ENCODE data around the gene KDM2A.

The KDM2A gene

GRCh38 chr11:67095214-67095507 lies 23.9 kb upstream of the KDM2A start:
- Histone ChIP-seq H2AFZ (ENCODE audit: low read length, unreplicated experiment) (no peak overlapping the region), H3K4me1 (ENCODE audit: control insufficient read depth, insufficient read depth, low read length, unreplicated experiment) (no peaks in the 10 kb centered on the region), H3K4me3 (ENCODE audit: low read depth, low read length) (no peak overlapping the region), H3K27me3 (ENCODE audit: insufficient read depth, low read length) (no peaks in the 10 kb centered on the region), H3K27ac (ENCODE audit: low read depth, low read length) (no peak overlapping the region), H3K36me3 (ENCODE audit: insufficient read depth, low read length) (no peaks in the 10 kb centered on the region), H3K79me2 (ENCODE audit: control insufficient read depth, insufficient read depth, low read length, unreplicated experiment) (no peaks in the 10 kb centered on the region)

GRCh38 chr11:67098799-67099429 lies 20.1 kb upstream of the KDM2A start:
- Histone ChIP-seq H3K79me2 (ENCODE audit: control insufficient read depth, insufficient read depth, low read length, unreplicated experiment) (no peaks in the 10 kb centered on the region), H3K4me3 (ENCODE audit: low read depth, low read length) (no peak overlapping the region), H3K27ac (ENCODE audit: low read depth, low read length) (no peak overlapping the region), H3K4me1 (ENCODE audit: control insufficient read depth, insufficient read depth, low read length, unreplicated experiment) (no peaks in the 10 kb centered on the region), H3K36me3 (ENCODE audit: insufficient read depth, low read length) (no peaks in the 10 kb centered on the region), H3K27me3 (ENCODE audit: insufficient read depth, low read length) (no peaks in the 10 kb centered on the region), H2AFZ (ENCODE audit: low read length, unreplicated experiment) (no peak overlapping the region)

GRCh38 chr11:67099831-67100324 lies 19.2 kb upstream of the KDM2A start:
- H2AFZ ChIP-seq (ENCODE audit: low read length, unreplicated experiment): no peak overlapping the region
- no peaks in the 10 kb centered on the region for H3K36me3 ChIP-seq (ENCODE audit: insufficient read depth, low read length)
- no peaks in the 10 kb centered on the region for H3K79me2 ChIP-seq (ENCODE audit: control insufficient read depth, insufficient read depth, low read length, unreplicated experiment)
- no peak overlapping the region for H3K4me3 ChIP-seq (ENCODE audit: low read depth, low read length)
- no peak overlapping the region for H3K27ac ChIP-seq (ENCODE audit: low read depth, low read length)
- no peaks in the 10 kb centered on the region for H3K27me3 ChIP-seq (ENCODE audit: insufficient read depth, low read length)
- H3K4me1 ChIP-seq (ENCODE audit: control insufficient read depth, insufficient read depth, low read length, unreplicated experiment): no peaks in the 10 kb centered on the region

- Histone ChIP-seq H3K4me1 (ENCODE audit: control insufficient read depth, insufficient read depth, low read length, unreplicated experiment) (no peaks in the 10 kb centered on the region), H2AFZ (ENCODE audit: low read length, unreplicated experiment) (no peak overlapping the region), H3K36me3 (ENCODE audit: insufficient read depth, low read length) (no peaks in the 10 kb centered on the region), H3K27ac (ENCODE audit: low read depth, low read length) (no peak overlapping the region), H3K79me2 (ENCODE audit: control insufficient read depth, insufficient read depth, low read length, unreplicated experiment) (no peaks in the 10 kb centered on the region), H3K27me3 (ENCODE audit: insufficient read depth, low read length) (no peaks in the 10 kb centered on the region), H3K4me3 (ENCODE audit: low read depth, low read length) (no peak overlapping the region)
Measured at GRCh38 chr11:67102664-67103063, 16.4 kb upstream of the KDM2A start.

GRCh38 chr11:67105964-67106363 lies 13.1 kb upstream of the KDM2A start:
- no peak overlapping the region for H2AFZ ChIP-seq (ENCODE audit: low read length, unreplicated experiment)
- H3K79me2 ChIP-seq (ENCODE audit: control insufficient read depth, insufficient read depth, low read length, unreplicated experiment): no peaks in the 10 kb centered on the region
- H3K27ac ChIP-seq (ENCODE audit: low read depth, low read length): no peak overlapping the region
- H3K4me3 ChIP-seq (ENCODE audit: low read depth, low read length): no peak overlapping the region
- H3K36me3 ChIP-seq (ENCODE audit: insufficient read depth, low read length): no peaks in the 10 kb centered on the region
- no peaks in the 10 kb centered on the region for H3K4me1 ChIP-seq (ENCODE audit: control insufficient read depth, insufficient read depth, low read length, unreplicated experiment)
- H3K27me3 ChIP-seq (ENCODE audit: insufficient read depth, low read length): no peaks in the 10 kb centered on the region

GRCh38 chr11:67111261-67111660 lies 7.8 kb upstream of the KDM2A start:
- H3K79me2 ChIP-seq (ENCODE audit: control insufficient read depth, insufficient read depth, low read length, unreplicated experiment): no peaks in the 10 kb centered on the region
- no peak overlapping the region for H2AFZ ChIP-seq (ENCODE audit: low read length, unreplicated experiment)
- H3K4me3 ChIP-seq (ENCODE audit: low read depth, low read length): no peak overlapping the region
- H3K27me3 ChIP-seq (ENCODE audit: insufficient read depth, low read length): no peaks in the 10 kb centered on the region
- no peak overlapping the region for H3K27ac ChIP-seq (ENCODE audit: low read depth, low read length)
- peaks cover 5% of the 10 kb centered on the region for H3K4me1 ChIP-seq (ENCODE audit: control insufficient read depth, insufficient read depth, low read length, unreplicated experiment)
- H3K36me3 ChIP-seq (ENCODE audit: insufficient read depth, low read length): no peaks in the 10 kb centered on the region

GRCh38 chr11:67113231-67113721 lies 5.8 kb upstream of the KDM2A start:
- Histone ChIP-seq H2AFZ (ENCODE audit: low read length, unreplicated experiment) (no peak overlapping the region), H3K27me3 (ENCODE audit: insufficient read depth, low read length) (no peaks in the 10 kb centered on the region), H3K4me1 (ENCODE audit: control insufficient read depth, insufficient read depth, low read length, unreplicated experiment) (peaks cover 5% of the 10 kb centered on the region), H3K4me3 (ENCODE audit: low read depth, low read length) (no peak overlapping the region), H3K79me2 (ENCODE audit: control insufficient read depth, insufficient read depth, low read length, unreplicated experiment) (no peaks in the 10 kb centered on the region), H3K27ac (ENCODE audit: low read depth, low read length) (no peak overlapping the region), H3K36me3 (ENCODE audit: insufficient read depth, low read length) (no peaks in the 10 kb centered on the region)

- no peak overlapping the region for H3K4me3 ChIP-seq (ENCODE audit: low read depth, low read length)
Measured at GRCh38 chr11:67114275-67114896, 4.7 kb upstream of the KDM2A start.

GRCh38 chr11:67116758-67117105 lies 2.3 kb upstream of the KDM2A start:
- Histone ChIP-seq H3K4me3 (ENCODE audit: low read depth, low read length) (no peak overlapping the region), H2AFZ (ENCODE audit: low read length, unreplicated experiment) (no peak overlapping the region), H3K79me2 (ENCODE audit: control insufficient read depth, insufficient read depth, low read length, unreplicated experiment) (peaks cover 26% of the 10 kb centered on the region), H3K27ac (ENCODE audit: low read depth, low read length) (no peak overlapping the region), H3K36me3 (ENCODE audit: insufficient read depth, low read length) (no peaks in the 10 kb centered on the region), H3K27me3 (ENCODE audit: insufficient read depth, low read length) (no peaks in the 10 kb centered on the region), H3K4me1 (ENCODE audit: control insufficient read depth, insufficient read depth, low read length, unreplicated experiment) (peaks cover under 1% of the 10 kb centered on the region)

More at GRCh38 chr11:67114275-67114896, 4.7 kb upstream of the KDM2A start:
- H3K27me3 ChIP-seq (ENCODE audit: insufficient read depth, low read length): no peaks in the 10 kb centered on the region
- no peaks in the 10 kb centered on the region for H3K36me3 ChIP-seq (ENCODE audit: insufficient read depth, low read length)
- peaks cover 2% of the 10 kb centered on the region for H3K79me2 ChIP-seq (ENCODE audit: control insufficient read depth, insufficient read depth, low read length, unreplicated experiment)
- H2AFZ ChIP-seq (ENCODE audit: low read length, unreplicated experiment): no peak overlapping the region
- peaks cover 5% of the 10 kb centered on the region for H3K4me1 ChIP-seq (ENCODE audit: control insufficient read depth, insufficient read depth, low read length, unreplicated experiment)
- H3K27ac ChIP-seq (ENCODE audit: low read depth, low read length): no peak overlapping the region

- Histone ChIP-seq H3K4me3 (ENCODE audit: low read depth, low read length) (no peak overlapping the region), H3K36me3 (ENCODE audit: insufficient read depth, low read length) (no peaks in the 10 kb centered on the region), H2AFZ (ENCODE audit: low read length, unreplicated experiment) (no peak overlapping the region), H3K79me2 (ENCODE audit: control insufficient read depth, insufficient read depth, low read length, unreplicated experiment) (peaks cover 30% of the 10 kb centered on the region), H3K27ac (ENCODE audit: low read depth, low read length) (no peak overlapping the region), H3K27me3 (ENCODE audit: insufficient read depth, low read length) (no peaks in the 10 kb centered on the region), H3K4me1 (ENCODE audit: control insufficient read depth, insufficient read depth, low read length, unreplicated experiment) (no peaks in the 10 kb centered on the region)
Measured at GRCh38 chr11:67117176-67117575, 1.9 kb upstream of the KDM2A start.

- Histone ChIP-seq H3K4me1 (ENCODE audit: control insufficient read depth, insufficient read depth, low read length, unreplicated experiment) (no peaks in the 10 kb centered on the region), H3K36me3 (ENCODE audit: insufficient read depth, low read length) (no peaks in the 10 kb centered on the region), H3K27me3 (ENCODE audit: insufficient read depth, low read length) (no peaks in the 10 kb centered on the region), H3K27ac (ENCODE audit: low read depth, low read length) (no peak overlapping the region), H3K79me2 (ENCODE audit: control insufficient read depth, insufficient read depth, low read length, unreplicated experiment) (peaks cover 35% of the 10 kb centered on the region), H2AFZ (ENCODE audit: low read length, unreplicated experiment) (peak overlapping the region; percentile 95), H3K4me3 (ENCODE audit: low read depth, low read length) (0 out of 2 replicates have a peak overlapping the region, but pooled peaks have one; percentile 72)
Measured at GRCh38 chr11:67117672-67118180, 1.3 kb upstream of the KDM2A start.

Measured in ACC112 (cell line).